ENCODE data around the gene MX1. TPM values are rescaled to one million over a fixed set of nuclear protein-coding genes. Genes with fewer than 3 reads are reported as not detected.
A peak's percentile ranks its signal among the peaks of the same experiment; 100 is the strongest.

Gene MX1
- polyA plus RNA-seq, 3 donors = 42.7 to 73.3 (median 60.5) TPM

GRCh38 chr21:41475714-41476420, 49.8 kb downstream of the MX1 start:
- no peak overlapping the region for H3K4me3 ChIP-seq (replicated peaks in 1 of 3; ENCODE audit: low read depth in 2 of 3, low read length in 3 of 3)
- no peak for TF ChIP-seq CTCF (IDR thresholded peaks at IDR 0.05)
- no peak overlapping the region for H2AFZ ChIP-seq (ENCODE audit: insufficient read depth, low read depth, low read length, poor library complexity, severe bottlenecking)
- Mint-ChIP-seq H3K4me3 (no peak overlapping the region), H3K4me1 (no peaks in the 10 kb centered on the region), H3K9me3 (no peaks in the 10 kb centered on the region), H3K36me3 (no peaks in the 10 kb centered on the region), H3K27me3 (ENCODE audit: low read depth in 3 of 3) (peaks cover 11 to 14% (median 13%) of the 10 kb centered on the region in 3 donors), H3K27ac (no peak overlapping the region)
- H3K4me1 ChIP-seq (ENCODE audit: control insufficient read depth in 1 of 2, insufficient read depth in 2 of 2, low read length in 2 of 2) = no peaks in the 10 kb centered on the region
- no peaks in the 10 kb centered on the region for H3K36me3 ChIP-seq (replicated peaks in 1 of 2; ENCODE audit: control insufficient read depth in 1 of 2, insufficient read depth in 2 of 2, low read length in 2 of 2)
- no peak overlapping the region for H3K9ac ChIP-seq (ENCODE audit: insufficient read depth, low read length, poor library complexity, severe bottlenecking)
- no peak overlapping the region for H3K4me2 ChIP-seq (replicated peaks; ENCODE audit: extremely low read depth, low read length, poor library complexity, severe bottlenecking)
- intact Hi-C loops (cut with micrococcal nuclease) = no loop called here
- WGBS (ENCODE audit: insufficient coverage) = 88% methylated on average over 6 of the region's 15 CpGs
- H4K20me1 ChIP-seq (ENCODE audit: insufficient read depth, low read length) = no peaks in the 10 kb centered on the region
- no peak overlapping the region for H3K27ac ChIP-seq (ENCODE audit: low read depth in 1 of 2, low read length in 2 of 2)
- no peak for DNase-seq
- H3K9me3 ChIP-seq (replicated peaks in 1 of 2; ENCODE audit: control insufficient read depth in 1 of 2, insufficient read depth in 1 of 2, low read length in 2 of 2) = no peaks in the 10 kb centered on the region
- no peaks in the 10 kb centered on the region for H3K79me2 ChIP-seq (ENCODE audit: insufficient read depth, low read length)
- H3K27me3 ChIP-seq (ENCODE audit: control insufficient read depth in 2 of 2, insufficient read depth in 2 of 2, low read length in 2 of 2) = no peaks in the 10 kb centered on the region

GRCh38 chr21:41477641-41478318, 51.7 kb downstream of the MX1 start:
- no peaks in the 10 kb centered on the region for H3K79me2 ChIP-seq (ENCODE audit: insufficient read depth, low read length)
- no peaks in the 10 kb centered on the region for H3K27me3 ChIP-seq (ENCODE audit: control insufficient read depth in 2 of 2, insufficient read depth in 2 of 2, low read length in 2 of 2)
- H3K4me3 ChIP-seq (replicated peaks in 1 of 3; ENCODE audit: low read depth in 2 of 3, low read length in 3 of 3) = no peak overlapping the region
- H3K4me2 ChIP-seq (replicated peaks; ENCODE audit: extremely low read depth, low read length, poor library complexity, severe bottlenecking) = no peak overlapping the region
- H3K9me3 ChIP-seq (replicated peaks in 1 of 2; ENCODE audit: control insufficient read depth in 1 of 2, insufficient read depth in 1 of 2, low read length in 2 of 2) = no peaks in the 10 kb centered on the region
- Mint-ChIP-seq H3K36me3 (no peaks in the 10 kb centered on the region), H3K4me3 (no peak overlapping the region), H3K4me1 (no peaks in the 10 kb centered on the region), H3K9me3 (no peaks in the 10 kb centered on the region), H3K27me3 (ENCODE audit: low read depth in 3 of 3) (peaks cover 10 to 12% (median 11%) of the 10 kb centered on the region in 3 donors), H3K27ac (peak overlapping the region in 1 of 7 donors; percentile 23)
- no peaks in the 10 kb centered on the region for H3K36me3 ChIP-seq (replicated peaks in 1 of 2; ENCODE audit: control insufficient read depth in 1 of 2, insufficient read depth in 2 of 2, low read length in 2 of 2)
- no peak overlapping the region for H3K27ac ChIP-seq (ENCODE audit: low read depth in 1 of 2, low read length in 2 of 2)
- intact Hi-C loops (cut with micrococcal nuclease) = no loop called here
- DNase-seq = no peak
- WGBS (ENCODE audit: insufficient coverage) = 53% methylated on average over 12 of the region's 15 CpGs
- no peaks in the 10 kb centered on the region for H4K20me1 ChIP-seq (ENCODE audit: insufficient read depth, low read length)
- no peak overlapping the region for H2AFZ ChIP-seq (ENCODE audit: insufficient read depth, low read depth, low read length, poor library complexity, severe bottlenecking)
- no peak for TF ChIP-seq CTCF (IDR thresholded peaks at IDR 0.05)
- H3K4me1 ChIP-seq (ENCODE audit: control insufficient read depth in 1 of 2, insufficient read depth in 2 of 2, low read length in 2 of 2) = no peaks in the 10 kb centered on the region
- H3K9ac ChIP-seq (ENCODE audit: insufficient read depth, low read length, poor library complexity, severe bottlenecking) = no peak overlapping the region
